Measurements from ENCODE around the gene NASP.

Gene NASP

GRCh38 chr1:45666836-45667235 is 83.0 kb downstream of the NASP start:
- DNase-seq (ENCODE audit: low spot score) = no peak

GRCh38 chr1:45667321-45668111 is 83.7 kb downstream of the NASP start:
- DNase-seq (ENCODE audit: low spot score) = no peak

Small RNA genes lying within 50 kb of the gene (small RNA-seq; reads per million reads assigned to genes)
- gene AL355480.1 (0 reads per million in 2 experiments), gene AL355480.2 (0 reads per million in 2 experiments), gene AL355480.3 (0 reads per million in 2 experiments), gene AL355480.4 (0 reads per million in 2 experiments)

Measured in SK-N-DZ (cell line).